K562 (cell line): Measurements from ENCODE around the gene NECTIN1. TPM values are rescaled to one million over a fixed set of nuclear protein-coding genes. Genes with fewer than 3 reads are reported as not detected.

Experiments
- ATAC-seq: fragments of 200-7000 bp; cut with Tn5 transposase; 3 replicates; pipeline ENCODE4 v1.9.1; 2020; ENCODE audit warnings: moderate library complexity
- BruUV-seq: library from RNA; stranded (reverse); fragments of 400-500 nt; replicated peaks from 2 replicates; lab custom pipeline; 2021; lab: Mats Ljungman, UMichigan
- CTCF ChIA-PET: fragments of 300-600 bp; formaldehyde crosslinking; extraction: SDS; loops from one replicate; lab custom pipeline; 2021; ENCODE audit warnings: low intra/inter-chr PET ratio; lab: Yijun Ruan, JAX
- POLR2A ChIA-PET: fragments of 300-600, 350-650 bp; sonication (Branson Sonifier 250); formaldehyde crosslinking; extraction: SDS; loops from one replicate; lab custom pipeline; 2021; ENCODE audit warnings: antibody characterized with exemption, inconsistent platforms; lab: Yijun Ruan, JAX
- DNase-seq, 4 experiments: peaks; one replicate each; pipeline versions ENCODE4 v3.0.0 to v3.0.0-alpha.2; 2011 to 2018; ENCODE audit warnings: low spot score in 3 of 4, mixed read lengths in 3 of 4; ENCODE audit errors: extremely low read depth in 1 of 4
- FAIRE-seq: peaks from 2 replicates; lab custom pipeline; 2011; peaks lifted over from hg19 to GRCh38; lab: Jason Lieb, UNC
- H2AFZ ChIP-seq: 2 replicates; pipeline ENCODE4 v1.6.0; 2011; ENCODE audit warnings: low read depth, low read length, control low read depth, inconsistent platforms
- H3K27ac ChIP-seq: fragments of 200-600 bp; 3 replicates; pipeline ENCODE4 v1.8.0; 2011; ENCODE audit warnings: low read depth, mild to moderate bottlenecking, control low read depth, inconsistent platforms, low read length, moderate library complexity, mixed read lengths; ENCODE audit errors: extremely low read depth
- H3K27me3 ChIP-seq, 2 experiments: fragments of 300-600 bp in 1 of 2; 2 replicates in 1 of 2; 3 replicates in 1 of 2; pipeline versions ENCODE4 v1.6.0 to v1.8.0; 2011; ENCODE audit warnings: inconsistent platforms in 2 of 2, low read length in 2 of 2, mild to moderate bottlenecking in 1 of 2, mixed read lengths in 1 of 2, moderate library complexity in 1 of 2; ENCODE audit not compliant: control insufficient read depth in 2 of 2, insufficient read depth in 2 of 2
- H3K36me3 ChIP-seq: fragments of 300-600 bp; 3 replicates; pipeline ENCODE4 v1.8.0; 2011; ENCODE audit warnings: mild to moderate bottlenecking, low read length, inconsistent platforms; ENCODE audit not compliant: control insufficient read depth, insufficient read depth
- H3K4me1 ChIP-seq, 2 experiments: fragments of 200-600 bp in 1 of 2; replicated peaks in 1 of 2; 2 replicates in 1 of 2; 3 replicates in 1 of 2; pipeline versions ENCODE4 v1.5.1 to v1.8.0; 2011; ENCODE audit warnings: inconsistent platforms in 2 of 2, low read length in 2 of 2, mild to moderate bottlenecking in 1 of 2, mixed read lengths in 1 of 2, moderate library complexity in 1 of 2; ENCODE audit not compliant: control insufficient read depth in 2 of 2, insufficient read depth in 2 of 2
- H3K4me2 ChIP-seq: 2 replicates; pipeline ENCODE4 v1.6.1; 2011; ENCODE audit warnings: low read length, control low read depth, inconsistent platforms, mixed read lengths; ENCODE audit not compliant: insufficient read depth
- H3K4me3 ChIP-seq: fragments of 200-600 bp; sonication (generic), shearing (Covaris generic); 2 replicates; pipeline ENCODE4 v1.5.1; 2016; ENCODE audit warnings: control low read depth, inconsistent platforms
- H3K79me2 ChIP-seq: fragments of 200-600 bp; 3 replicates; pipeline ENCODE4 v1.8.0; 2011; ENCODE audit warnings: low read length, inconsistent platforms; ENCODE audit not compliant: control insufficient read depth, insufficient read depth
- H3K9ac ChIP-seq, 2 experiments: 2 replicates each; pipeline versions ENCODE4 v1.6.0 to v1.6.1; 2011; ENCODE audit warnings: low read depth in 2 of 2, low read length in 2 of 2, control low read depth in 1 of 2, inconsistent platforms in 1 of 2, mild to moderate bottlenecking in 1 of 2, mixed read lengths in 1 of 2; ENCODE audit not compliant: insufficient read depth in 1 of 2
- H3K9me1 ChIP-seq: one replicate; pipeline ENCODE4 v1.6.0; 2011; ENCODE audit warnings: inconsistent platforms, mild to moderate bottlenecking, low read length, moderate library complexity; ENCODE audit not compliant: control insufficient read depth, insufficient read depth
- H3K9me3 ChIP-seq: replicated peaks from 2 replicates; pipeline ENCODE4 v1.5.1; 2011; ENCODE audit warnings: low read depth, low read length, inconsistent platforms; ENCODE audit not compliant: control insufficient read depth, insufficient read depth
- H4K20me1 ChIP-seq: replicated peaks from 2 replicates; pipeline ENCODE4 v1.6.1; 2011; ENCODE audit warnings: low read length, inconsistent platforms, mixed read lengths; ENCODE audit not compliant: control insufficient read depth, insufficient read depth
- CXXC5 ChIP-seq: fragments of 250-450 bp; sonication (Bioruptor Pico); IDR thresholded peaks from 2 replicates; pipeline ENCODE4 v1.8.0; 2022; ENCODE audit warnings: inconsistent platforms, mild to moderate bottlenecking, moderate library complexity
- ETV1 ChIP-seq: fragments of 450-650 bp; conservative IDR thresholded peaks from 2 replicates; pipeline ENCODE4 v1.6.1; 2016; ENCODE audit warnings: missing genetic modification characterization, control low read depth, low read depth, missing compliant biosample characterization
- FOSL1 ChIP-seq: fragments of 200-800 bp; sonication (Bioruptor generic); conservative IDR thresholded peaks from 2 replicates; pipeline ENCODE4 v1.6.1; 2016; ENCODE audit warnings: missing genetic modification characterization, missing compliant biosample characterization
- HCFC1 ChIP-seq: IDR thresholded peaks from 2 replicates; pipeline ENCODE4 v1.6.1; 2012; ENCODE audit warnings: low read depth, low read length, improper control_type of control experiment
- MED1 ChIP-seq: sonication (generic); formaldehyde crosslinking; IDR thresholded peaks from 2 replicates; pipeline ENCODE4 v1.8.1; 2023; ENCODE audit warnings: missing genetic modification reagents, borderline replicate concordance
- MTA3 ChIP-seq: fragments of 450-650 bp; formaldehyde crosslinking; IDR thresholded peaks from 2 replicates; pipeline ENCODE4 v1.6.1; 2017; ENCODE audit warnings: mild to moderate bottlenecking, borderline replicate concordance
- NR0B1 ChIP-seq: fragments of 450-650 bp; IDR thresholded peaks from one replicate; pipeline ENCODE4 v1.6.1; 2018; ENCODE audit warnings: mild to moderate bottlenecking, moderate library complexity; ENCODE audit not compliant: partially characterized antibody
- RFX5 ChIP-seq: IDR thresholded peaks from 2 replicates; pipeline ENCODE4 v1.6.1; 2011; ENCODE audit warnings: low read depth, mild to moderate bottlenecking, improper control_type of control experiment, low read length
- SRSF1 ChIP-seq: fragments of 200-400 bp; formaldehyde crosslinking; IDR thresholded peaks from 2 replicates; pipeline ENCODE4 v1.6.1; 2017; ENCODE audit warnings: mild to moderate bottlenecking, low read depth, low read length, moderate library complexity
- TAF1 ChIP-seq: IDR thresholded peaks from 2 replicates; pipeline ENCODE4 v1.6.1; 2011; ENCODE audit warnings: mild to moderate bottlenecking, low read length, moderate library complexity; ENCODE audit not compliant: insufficient read depth, control insufficient read depth, severe bottlenecking; ENCODE audit errors: extremely low read depth
- TAF7 ChIP-seq: fragments of 450-650 bp; IDR thresholded peaks from 2 replicates; pipeline ENCODE4 v1.6.1; 2016; ENCODE audit warnings: missing genetic modification characterization, missing compliant biosample characterization
- TARDBP ChIP-seq: fragments of 450-650 bp; IDR thresholded peaks from 2 replicates; pipeline ENCODE4 v1.6.1; 2016
- ZC3H11A ChIP-seq: IDR thresholded peaks from 2 replicates; pipeline ENCODE4 v1.6.1; 2012; ENCODE audit warnings: low read depth, low read length, improper control_type of control experiment
- ZNF57 ChIP-seq: fragments of 450-650 bp; formaldehyde crosslinking; IDR thresholded peaks from 2 replicates; pipeline ENCODE4 v1.4.0; 2020; ENCODE audit warnings: mild to moderate bottlenecking, moderate library complexity
- WGBS: fragments of 100-300 bp; shearing (Covaris generic); methylation state at CpG from one replicate; pipeline ENCODE4 v1.1.6; 2016; ENCODE audit warnings: low coverage, mixed read lengths; ENCODE audit not compliant: insufficient coverage; ENCODE audit errors: missing lambda C conversion rate; 5-methylcytosine and 5-hydroxymethylcytosine counted together
- in situ Hi-C: fragments of 300-500 bp; cut with MboI; formaldehyde crosslinking; loops from 4 replicates; pipeline ENCODE4 v1.15.0; 2018; ENCODE audit warnings: inconsistent platforms, mixed read lengths
- intact Hi-C: fragments of 100-400 bp; cut with micrococcal nuclease; formaldehyde crosslinking; loops from 2 replicates; pipeline ENCODE4 v1.14.2; 2022
- polyA plus RNA-seq, 8 experiments: library from polyadenylated mRNA; depleted of rRNA in 4 of 8; stranded (reverse) in 5 of 8; unstranded in 3 of 8; fragments of >200 nt; fragmentation: Nextera tagmentation in 2 of 8; fragmentation: Illumina TruSeq in 1 of 8; extraction: Ambion mirVana in 2 of 8; extraction: Trizol in 1 of 8; gene quantifications; 2 replicates each; pipeline versions ENCODE4 v1.2.1 to v1.2.3, GENCODE V29; 2011 to 2014; ENCODE audit warnings: inconsistent platforms in 1 of 8, missing spikeins in 1 of 8
- total RNA-seq, 7 experiments: library from RNA; depleted of rRNA in 6 of 7; stranded (reverse); fragments of >200 nt in 6 of 7; fragmentation: Illumina TruSeq in 2 of 7; extraction: Trizol in 2 of 7; gene quantifications; 2 replicates each; pipeline versions ENCODE4 v1.2.1 to v1.2.3, GENCODE V29; 2011 to 2021; ENCODE audit warnings: low replicate concordance in 1 of 7
- TF ChIP-seq, protein P1 (sequence below): fragments of 250-450 bp; sonication (Bioruptor Pico); IDR thresholded peaks from 2 replicates; pipeline ENCODE4 v1.5.0; 2021; ENCODE audit warnings: mild to moderate bottlenecking, moderate library complexity
- TF ChIP-seq, protein P2 (sequence below): sonication (generic); formaldehyde crosslinking; IDR thresholded peaks from 2 replicates; pipeline ENCODE4 v1.8.1; 2023; ENCODE audit warnings: mild to moderate bottlenecking, missing genetic modification reagents

NECTIN1 gene
- total and polyA plus RNA-seq, 9 of the 15 experiments (the other 6 are each of a cell fraction or from before 2014, with no cell fraction given): 0.09 to 0.53 (median 0.23) TPM; not detected in 2

DNA sequence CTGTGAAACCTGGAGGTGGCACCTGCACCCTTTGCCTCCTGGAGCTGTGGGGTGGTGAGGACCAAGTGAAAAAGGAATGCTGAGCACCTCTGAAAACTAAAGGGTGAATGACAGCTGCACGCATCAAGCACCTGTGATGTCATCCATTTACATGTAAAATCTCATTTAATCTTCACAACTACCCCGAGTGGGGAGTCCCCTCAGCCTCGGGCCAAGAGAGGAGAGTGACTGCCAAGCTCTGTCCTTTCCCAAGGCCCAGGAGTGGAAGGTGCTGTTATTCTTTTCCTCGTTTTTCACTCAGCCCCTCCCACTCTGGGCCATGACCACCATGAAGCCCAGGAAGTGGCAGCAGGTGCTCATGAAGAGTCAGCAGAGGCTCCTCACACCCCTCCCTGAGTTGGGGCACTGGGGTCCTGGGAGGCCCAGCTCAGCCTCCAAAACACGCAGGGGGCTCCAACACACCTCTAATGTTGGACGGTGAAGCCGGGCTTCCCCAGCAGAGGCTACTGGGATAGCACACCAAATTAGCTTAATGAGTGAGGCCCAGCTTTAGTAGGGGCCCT lies 35.7 kb downstream of the NECTIN1 start (continued):
- no peak for TF ChIP-seq RFX5

GRCh38 chr11:119692540-119692820 lies 36.5 kb downstream of the NECTIN1 start:
- peaks cover 6 to 63% of the 10 kb centered on the region in 2 experiments; a peak in 4 of 5 replicates for H3K27me3 ChIP-seq
- no peak overlapping the region for H3K9ac ChIP-seq
- H3K9me1 ChIP-seq: peaks cover 4% of the 10 kb centered on the region
- 4% methylated on average over 2 of the region's 2 CpGs for WGBS
- H2AFZ ChIP-seq: no peak overlapping the region
- intact Hi-C loops: no loop called here
- no TSS peak for BruUV-seq
- no peaks in the 10 kb centered on the region; the same call in 1 of the 2 replicates for H4K20me1 ChIP-seq
- CTCF ChIA-PET: no interaction called here
- no peak overlapping the region for H3K27ac ChIP-seq
- no peak overlapping the region for H3K4me2 ChIP-seq
- H3K4me1 ChIP-seq: no peaks in the 10 kb centered on the region; a peak in 1 of 5 replicates
- in situ Hi-C loops: no loop called here
- no peaks in the 10 kb centered on the region for H3K36me3 ChIP-seq
- FAIRE-seq (no peak), DNase-seq (no peak), ATAC-seq (no peak)
- POLR2A ChIA-PET: no interaction called here
- no peaks in the 10 kb centered on the region for H3K9me3 ChIP-seq
- H3K79me2 ChIP-seq: no peaks in the 10 kb centered on the region
- H3K4me3 ChIP-seq: no peak overlapping the region
- TF ChIP-seq NR0B1 (no peak), HCFC1 (no peak), MTA3 (no peak), CXXC5 (no peak), ETV1 (tag) (no peak), SRSF1 (no peak), MED1 (CRISPR knock-in tag) (no peak), ZC3H11A (no peak), TARDBP (no peak), FOSL1 (no peak), TAF1 (no peak), TAF7 (tag) (no peak), ZNF57 (CRISPR knock-in tag) (no peak)
- TF ChIP-seq, protein P1, sequence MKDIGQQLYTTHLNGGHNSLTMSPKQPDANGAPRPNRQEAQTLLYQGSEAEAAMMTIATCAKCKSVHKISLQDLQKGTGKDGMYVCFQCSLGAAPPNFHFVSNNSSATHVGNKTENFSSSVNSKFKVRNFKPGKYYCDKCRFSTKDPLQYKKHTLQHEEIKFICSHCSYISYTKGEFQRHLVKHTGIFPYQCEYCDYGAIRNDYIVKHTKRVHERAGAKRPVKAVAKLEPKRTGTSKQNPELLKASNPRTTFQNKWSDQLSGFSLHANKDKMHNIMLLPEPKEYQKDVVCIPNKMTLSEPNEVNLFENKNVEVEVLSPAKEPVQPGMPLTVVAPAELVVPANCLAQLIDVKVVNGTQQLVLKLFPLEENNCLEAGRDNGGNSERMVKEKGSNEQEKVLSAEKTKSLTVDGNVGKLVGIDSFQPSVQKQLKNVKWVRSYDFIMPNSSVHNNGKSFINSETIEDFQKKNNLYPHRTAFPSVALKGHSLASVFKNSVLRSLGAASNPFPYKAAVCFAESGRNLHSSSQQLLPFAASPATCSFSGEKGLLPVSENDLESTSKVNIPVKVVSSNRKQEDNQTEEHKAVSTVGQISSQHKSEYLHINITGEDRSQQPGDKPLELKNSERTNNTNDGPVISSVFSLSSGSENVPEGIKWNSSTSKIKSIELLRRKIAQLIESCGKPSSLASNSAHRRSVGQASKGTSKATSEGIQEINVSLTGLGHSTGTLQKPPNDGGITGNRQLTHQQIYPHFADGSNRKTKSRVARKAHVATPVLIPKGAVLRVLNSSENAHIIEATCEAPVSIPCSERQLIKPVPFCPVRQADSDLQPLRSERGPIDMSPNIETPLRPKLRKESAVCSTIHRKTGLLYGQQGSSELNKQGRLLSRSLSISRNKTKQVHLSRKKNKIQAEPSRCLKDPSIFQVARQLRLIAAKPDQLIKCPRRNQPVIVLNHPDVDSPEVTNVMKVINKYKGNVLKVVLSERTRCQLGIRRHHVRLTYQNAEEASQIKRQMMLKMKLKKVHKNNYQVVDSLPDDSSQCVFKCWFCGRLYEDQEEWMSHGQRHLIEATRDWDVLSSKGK: no peak
- TF ChIP-seq, protein P2, sequence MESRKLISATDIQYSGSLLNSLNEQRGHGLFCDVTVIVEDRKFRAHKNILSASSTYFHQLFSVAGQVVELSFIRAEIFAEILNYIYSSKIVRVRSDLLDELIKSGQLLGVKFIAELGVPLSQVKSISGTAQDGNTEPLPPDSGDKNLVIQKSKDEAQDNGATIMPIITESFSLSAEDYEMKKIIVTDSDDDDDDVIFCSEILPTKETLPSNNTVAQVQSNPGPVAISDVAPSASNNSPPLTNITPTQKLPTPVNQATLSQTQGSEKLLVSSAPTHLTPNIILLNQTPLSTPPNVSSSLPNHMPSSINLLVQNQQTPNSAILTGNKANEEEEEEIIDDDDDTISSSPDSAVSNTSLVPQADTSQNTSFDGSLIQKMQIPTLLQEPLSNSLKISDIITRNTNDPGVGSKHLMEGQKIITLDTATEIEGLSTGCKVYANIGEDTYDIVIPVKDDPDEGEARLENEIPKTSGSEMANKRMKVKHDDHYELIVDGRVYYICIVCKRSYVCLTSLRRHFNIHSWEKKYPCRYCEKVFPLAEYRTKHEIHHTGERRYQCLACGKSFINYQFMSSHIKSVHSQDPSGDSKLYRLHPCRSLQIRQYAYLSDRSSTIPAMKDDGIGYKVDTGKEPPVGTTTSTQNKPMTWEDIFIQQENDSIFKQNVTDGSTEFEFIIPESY (CRISPR knock-in tag): no peak
